Stimulated activated naive B cell treated with anti-CD40 and anti-IgM and Interleukin-4, amounts not matched to agents 10 μg/mL and 1 μg/mL and 100 μg/mL, for 72 hours (primary cell): Measurements from ENCODE around the gene KCNQ1.

Source experiments
- ATAC-seq, 2 donors: fragments of 150-1000 bp; cut with Tn5 transposase; replicated peaks; 2 replicates each; pipeline ENCODE4 v1.10.0; 2021; ENCODE audit warnings: moderate library complexity in 1 of 2
- DNase-seq: peaks from one replicate; pipeline ENCODE4 v3.0.0; 2021
- H3K27ac Mint-ChIP-seq: one replicate; pipeline ENCODE4 v1.8.0; 2022; ENCODE audit warnings: mild to moderate bottlenecking, mixed read lengths
- H3K27me3 Mint-ChIP-seq, 2 donors: one replicate each; pipeline ENCODE4 v1.8.0; 2022; ENCODE audit warnings: mixed read lengths in 2 of 2
- H3K36me3 Mint-ChIP-seq, 2 donors: one replicate each; pipeline ENCODE4 v1.8.0; 2022; ENCODE audit warnings: mixed read lengths in 2 of 2, mild to moderate bottlenecking in 1 of 2
- H3K4me1 Mint-ChIP-seq, 2 donors: one replicate each; pipeline ENCODE4 v1.8.0; 2022; ENCODE audit warnings: mixed read lengths in 2 of 2, mild to moderate bottlenecking in 1 of 2
- H3K4me3 Mint-ChIP-seq, 2 donors: one replicate each; pipeline ENCODE4 v1.8.0; 2022; ENCODE audit warnings: mild to moderate bottlenecking in 2 of 2, mixed read lengths in 2 of 2, moderate library complexity in 1 of 2
- H3K9me3 Mint-ChIP-seq, 2 donors: one replicate each; pipeline ENCODE4 v1.8.0; 2022; ENCODE audit warnings: mixed read lengths in 2 of 2, mild to moderate bottlenecking in 1 of 2

The KCNQ1 gene

GRCh38 chr11:2730272-2731129, 285.7 kb downstream of the KCNQ1 start:
- Mint-ChIP-seq H3K27ac (no peak overlapping the region), H3K4me3 (no peak overlapping the region), H3K36me3 (no peaks in the 10 kb centered on the region), H3K27me3 (no peaks in the 10 kb centered on the region), H3K9me3 (no peaks in the 10 kb centered on the region), H3K4me1 (peaks cover 0 to 3% of the 10 kb centered on the region in 2 donors)
- no peak for DNase-seq
- ATAC-seq: no peak

GRCh38 chr11:2731130-2732125, 286.6 kb downstream of the KCNQ1 start:
- H3K27me3 Mint-ChIP-seq: no peaks in the 10 kb centered on the region
- no peaks in the 10 kb centered on the region for H3K36me3 Mint-ChIP-seq
- no peak for ATAC-seq
- no peak overlapping the region for H3K4me3 Mint-ChIP-seq
- no peaks in the 10 kb centered on the region for H3K9me3 Mint-ChIP-seq
- H3K27ac Mint-ChIP-seq: no peak overlapping the region
- peaks cover 0 to 3% of the 10 kb centered on the region in 2 donors for H3K4me1 Mint-ChIP-seq
- no peak for DNase-seq

GRCh38 chr11:2732261-2732939, 287.6 kb downstream of the KCNQ1 start:
- no peaks in the 10 kb centered on the region for H3K36me3 Mint-ChIP-seq
- no peaks in the 10 kb centered on the region for H3K9me3 Mint-ChIP-seq
- H3K27me3 Mint-ChIP-seq: no peaks in the 10 kb centered on the region
- H3K4me1 Mint-ChIP-seq: peaks cover 0 to 3% of the 10 kb centered on the region in 2 donors
- no peak for DNase-seq
- no peak overlapping the region for H3K4me3 Mint-ChIP-seq
- ATAC-seq: no peak
- no peak overlapping the region for H3K27ac Mint-ChIP-seq

GRCh38 chr11:2732940-2733628, 288.3 kb downstream of the KCNQ1 start:
- DNase-seq (no peak), ATAC-seq (no peak)
- Mint-ChIP-seq H3K4me1 (peaks cover 0 to 3% of the 10 kb centered on the region in 2 donors), H3K27me3 (no peaks in the 10 kb centered on the region), H3K4me3 (no peak overlapping the region), H3K9me3 (no peaks in the 10 kb centered on the region), H3K36me3 (no peaks in the 10 kb centered on the region), H3K27ac (no peak overlapping the region)

- H3K4me3 Mint-ChIP-seq: no peak overlapping the region
- H3K27ac Mint-ChIP-seq: no peak overlapping the region
- DNase-seq (no peak), ATAC-seq (no peak)
- no peaks in the 10 kb centered on the region for H3K27me3 Mint-ChIP-seq
- no peaks in the 10 kb centered on the region for H3K9me3 Mint-ChIP-seq
- no peaks in the 10 kb centered on the region for H3K36me3 Mint-ChIP-seq
- peaks cover 0 to 3% of the 10 kb centered on the region in 2 donors for H3K4me1 Mint-ChIP-seq
These were observed 289.6 kb downstream of the KCNQ1 start for GRCh38 chr11:2734181-2735052.

GRCh38 chr11:2735053-2735589, 290.3 kb downstream of the KCNQ1 start:
- Mint-ChIP-seq H3K9me3 (no peaks in the 10 kb centered on the region), H3K36me3 (no peaks in the 10 kb centered on the region), H3K27me3 (no peaks in the 10 kb centered on the region), H3K4me3 (no peak overlapping the region), H3K4me1 (peaks cover 0 to 3% of the 10 kb centered on the region in 2 donors), H3K27ac (no peak overlapping the region)
- ATAC-seq: no peak
- DNase-seq: no peak

- ATAC-seq: no peak
- no peaks in the 10 kb centered on the region for H3K9me3 Mint-ChIP-seq
- no peak overlapping the region for H3K4me3 Mint-ChIP-seq
- H3K27ac Mint-ChIP-seq: no peak overlapping the region
- H3K27me3 Mint-ChIP-seq: no peaks in the 10 kb centered on the region
- no peak for DNase-seq
- peaks cover 3 to 5% of the 10 kb centered on the region in 2 donors for H3K4me1 Mint-ChIP-seq
- peaks cover 0 to 2% of the 10 kb centered on the region in 2 donors for H3K36me3 Mint-ChIP-seq
These were observed 291.9 kb downstream of the KCNQ1 start for GRCh38 chr11:2736577-2737225.

GRCh38 chr11:2737226-2737590, 292.4 kb downstream of the KCNQ1 start:
- Mint-ChIP-seq H3K27me3 (no peaks in the 10 kb centered on the region), H3K4me1 (peaks cover 3 to 5% of the 10 kb centered on the region in 2 donors), H3K4me3 (no peak overlapping the region), H3K36me3 (peaks cover 0 to 2% of the 10 kb centered on the region in 2 donors), H3K9me3 (no peaks in the 10 kb centered on the region), H3K27ac (no peak overlapping the region)
- no peak for ATAC-seq
- DNase-seq: no peak

- H3K4me3 Mint-ChIP-seq: no peak overlapping the region
- DNase-seq (no peak), ATAC-seq (no peak)
- H3K4me1 Mint-ChIP-seq: peaks cover 3 to 5% of the 10 kb centered on the region in 2 donors
- H3K27ac Mint-ChIP-seq: no peak overlapping the region
- H3K36me3 Mint-ChIP-seq: peaks cover 0 to 2% of the 10 kb centered on the region in 2 donors
- no peaks in the 10 kb centered on the region for H3K9me3 Mint-ChIP-seq
- no peaks in the 10 kb centered on the region for H3K27me3 Mint-ChIP-seq
These were observed 293.1 kb downstream of the KCNQ1 start for GRCh38 chr11:2737866-2738265.

- no peak overlapping the region for H3K27ac Mint-ChIP-seq
- no peak for DNase-seq
These were observed 294.0 kb downstream of the KCNQ1 start for GRCh38 chr11:2738551-2739431.

GRCh38 chr11:2739531-2740274, 294.9 kb downstream of the KCNQ1 start:
- Mint-ChIP-seq H3K27ac (no peak overlapping the region), H3K27me3 (no peaks in the 10 kb centered on the region), H3K36me3 (peaks cover 0 to 2% of the 10 kb centered on the region in 2 donors), H3K9me3 (no peaks in the 10 kb centered on the region), H3K4me3 (no peak overlapping the region), H3K4me1 (peaks cover 0 to 5% of the 10 kb centered on the region in 2 donors)
- ATAC-seq: no peak
- no peak for DNase-seq

More at GRCh38 chr11:2738551-2739431, 294.0 kb downstream of the KCNQ1 start:
- Mint-ChIP-seq H3K27me3 (no peaks in the 10 kb centered on the region), H3K4me3 (no peak overlapping the region), H3K4me1 (peaks cover 2 to 5% of the 10 kb centered on the region in 2 donors), H3K36me3 (peaks cover 0 to 2% of the 10 kb centered on the region in 2 donors), H3K9me3 (no peaks in the 10 kb centered on the region)
- no peak for ATAC-seq
